ENCODE data around the gene KCP.

- no peak for TF ChIP-seq POLR2AphosphoS5 (IDR thresholded peaks at IDR 0.05; ENCODE audit: borderline replicate concordance, low read depth, low read length)
- no peak for TF ChIP-seq EZH2 (IDR thresholded peaks at IDR 0.05)
- no peak for TF ChIP-seq FOXP2 (optimal IDR thresholded peaks at IDR 0.05; ENCODE audit: control extremely low read depth, extremely low read length, insufficient read depth)
Observed at GRCh38 chr7:128914566-128915151, 4.2 kb upstream of the KCP start.
